Skeletal muscle tissue (tissue), 4 donors: Measurements from ENCODE around the gene C4orf51. TPM values are rescaled to one million over a fixed set of nuclear protein-coding genes. Genes with fewer than 3 reads are reported as not detected.

Experiments
- H3K27ac ChIP-seq: one replicate; pipeline ENCODE4 v1.7.0; 2013; ENCODE audit warnings: mild to moderate bottlenecking, low read depth, low read length, inconsistent platforms
- H3K27me3 ChIP-seq, 3 donors: one replicate each; pipeline ENCODE4 v1.7.0; 2013; ENCODE audit warnings: low read length in 3 of 3; ENCODE audit not compliant: control insufficient read depth in 3 of 3, insufficient read depth in 3 of 3
- H3K36me3 ChIP-seq, 3 donors: one replicate each; pipeline ENCODE4 v1.7.0; 2013; ENCODE audit warnings: low read length in 3 of 3; ENCODE audit not compliant: control insufficient read depth in 3 of 3, insufficient read depth in 3 of 3
- H3K4me1 ChIP-seq, 3 donors: one replicate each; pipeline ENCODE4 v1.7.0; 2013; ENCODE audit warnings: low read length in 3 of 3, mild to moderate bottlenecking in 3 of 3; ENCODE audit not compliant: control insufficient read depth in 3 of 3, insufficient read depth in 3 of 3
- H3K4me3 ChIP-seq, 3 donors: one replicate each; pipeline ENCODE4 v1.7.0; 2013; ENCODE audit warnings: low read length in 3 of 3
- H3K9ac ChIP-seq, 3 donors: one replicate each; pipeline ENCODE4 v1.7.0; 2013; ENCODE audit warnings: low read length in 3 of 3, mild to moderate bottlenecking in 3 of 3, moderate library complexity in 2 of 3, low read depth in 1 of 3
- H3K9me3 ChIP-seq, 3 donors: one replicate each; pipeline ENCODE4 v1.7.0; 2013; ENCODE audit warnings: low read length in 3 of 3; ENCODE audit not compliant: control insufficient read depth in 3 of 3
- total RNA-seq: library from RNA; depleted of rRNA; stranded (reverse); fragments of >200 nt; gene quantifications from one replicate; pipeline ENCODE4 v1.2.3, GENCODE V29; 2014
- donor health status: Osteomylitis.

C4orf51 gene
- total RNA-seq, 1 donor from 2014 or later = not detected

DNA sequence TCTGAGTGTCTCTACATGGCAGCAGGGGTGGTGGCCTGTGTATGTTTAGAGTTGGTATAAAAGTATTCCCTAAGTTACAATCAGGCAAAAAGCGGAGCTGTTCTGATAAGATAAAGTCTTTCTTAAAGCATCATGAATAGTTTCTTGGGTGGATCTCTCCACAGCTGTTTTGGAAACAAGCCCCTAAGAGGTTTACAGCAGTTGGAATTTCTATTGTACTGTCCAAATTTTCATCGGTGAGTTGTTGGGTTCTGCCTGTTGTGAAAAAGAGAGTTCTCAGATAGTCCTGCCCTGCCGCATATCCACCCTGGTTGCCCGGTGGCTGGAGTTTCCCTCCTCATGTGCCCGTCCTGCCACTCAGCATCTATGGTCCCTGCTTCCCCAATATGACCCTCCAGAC, 50.1 kb downstream of the C4orf51 start:
- Histone ChIP-seq H3K4me1 (peaks cover 18 to 27% (median 25%) of the 10 kb centered on the region in 3 donors), H3K9ac (no peak overlapping the region), H3K9me3 (no peaks in the 10 kb centered on the region), H3K27ac (peak overlapping the region; percentile 62), H3K36me3 (no peaks in the 10 kb centered on the region), H3K4me3 (no peak overlapping the region), H3K27me3 (no peaks in the 10 kb centered on the region)

- H3K4me1 ChIP-seq = peaks cover 27 to 37% (median 36%) of the 10 kb centered on the region in 3 donors
- no peak overlapping the region for H3K9ac ChIP-seq
- H3K27ac ChIP-seq = peak overlapping the region; percentile 62
These were observed 51.1 kb downstream of the C4orf51 start for GRCh38 chr4:145731028-145731427.

DNA sequence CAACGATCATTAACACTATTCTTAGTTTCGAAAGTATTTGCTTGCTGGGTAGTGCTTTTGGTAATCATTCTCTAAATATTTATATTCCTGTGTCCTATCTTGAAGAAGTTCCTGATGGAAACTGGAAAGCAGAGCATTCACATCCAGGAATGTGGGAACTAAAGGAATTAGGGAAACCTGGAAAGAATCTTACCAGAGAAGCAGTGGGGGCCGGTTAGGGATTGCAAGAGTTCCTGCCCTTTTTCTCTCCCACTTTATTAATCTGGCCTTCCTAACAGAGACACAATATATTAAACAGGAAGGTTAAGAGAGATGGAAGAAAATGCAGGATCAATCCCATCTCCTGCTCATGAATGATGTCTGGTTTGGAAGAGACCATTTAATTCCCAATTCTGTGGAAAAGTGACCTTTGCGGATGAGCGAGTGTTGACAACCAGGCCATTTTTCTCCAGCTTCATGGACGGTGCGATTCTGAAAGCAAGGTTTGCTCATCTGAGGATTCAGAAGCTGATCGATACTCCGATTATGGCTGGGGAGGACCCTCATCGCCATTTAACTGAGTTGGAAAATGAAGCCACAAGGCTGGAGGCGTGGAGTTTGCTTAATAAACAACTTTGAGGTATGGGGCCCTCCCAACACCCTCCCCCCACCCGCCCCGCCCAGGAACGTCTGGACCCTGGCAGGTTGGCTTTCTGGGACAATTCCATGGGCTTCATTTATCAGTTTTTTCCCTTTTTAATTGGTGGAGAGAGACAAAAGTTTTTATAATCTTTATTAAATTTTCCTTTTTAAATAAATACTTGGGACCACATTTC, 52.3 kb downstream of the C4orf51 start:
- Histone ChIP-seq H3K27me3 (no peaks in the 10 kb centered on the region), H3K36me3 (no peaks in the 10 kb centered on the region), H3K4me1 (peaks cover 37 to 49% (median 46%) of the 10 kb centered on the region in 3 donors), H3K9ac (peak overlapping the region; percentile 71 to 90 (median 87)), H3K27ac (peak overlapping the region; percentile 98), H3K9me3 (no peaks in the 10 kb centered on the region), H3K4me3 (peak overlapping the region; percentile 35 to 72 (median 49))

More at GRCh38 chr4:145731028-145731427, 51.1 kb downstream of the C4orf51 start:
- H3K36me3 ChIP-seq = no peaks in the 10 kb centered on the region
- no peaks in the 10 kb centered on the region for H3K9me3 ChIP-seq
- no peaks in the 10 kb centered on the region for H3K27me3 ChIP-seq
- no peak overlapping the region for H3K4me3 ChIP-seq

GRCh38 chr4:145732895-145733880, 53.2 kb downstream of the C4orf51 start:
- Histone ChIP-seq H3K4me3 (peak overlapping the region; percentile 38 to 74 (median 65)), H3K4me1 (peaks cover 37 to 49% (median 46%) of the 10 kb centered on the region in 3 donors), H3K36me3 (no peaks in the 10 kb centered on the region), H3K9ac (peak overlapping the region; percentile 75 to 90 (median 87)), H3K27me3 (no peaks in the 10 kb centered on the region), H3K27ac (peak overlapping the region; percentile 98), H3K9me3 (no peaks in the 10 kb centered on the region)

DNA sequence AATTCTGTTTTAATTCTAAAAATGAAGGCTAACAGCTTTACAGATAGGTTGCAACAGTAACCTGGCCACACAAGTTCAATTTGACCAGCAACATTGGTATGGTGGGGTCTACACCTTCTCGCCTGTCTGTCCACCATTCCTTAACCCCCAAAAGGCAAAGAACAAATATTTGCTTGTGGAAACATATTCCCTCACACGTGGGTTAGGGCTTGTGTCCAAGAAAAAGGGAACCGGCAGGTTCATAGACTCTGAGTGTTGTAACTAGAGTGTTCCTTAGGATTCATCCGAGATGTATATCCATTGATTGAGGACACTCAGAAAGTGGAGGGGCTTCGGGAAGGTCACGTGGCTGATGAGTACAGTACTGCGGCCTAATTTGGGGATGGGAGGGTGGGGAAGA, 54.1 kb downstream of the C4orf51 start:
- Histone ChIP-seq H3K4me1 (peaks cover 37 to 49% (median 46%) of the 10 kb centered on the region in 3 donors), H3K36me3 (no peaks in the 10 kb centered on the region), H3K9ac (peak overlapping the region in 2 of 3 donors; percentile 63 to 79), H3K27ac (peak overlapping the region; percentile 98), H3K9me3 (no peaks in the 10 kb centered on the region), H3K4me3 (peak overlapping the region; percentile 37 to 57 (median 38)), H3K27me3 (no peaks in the 10 kb centered on the region)

DNA sequence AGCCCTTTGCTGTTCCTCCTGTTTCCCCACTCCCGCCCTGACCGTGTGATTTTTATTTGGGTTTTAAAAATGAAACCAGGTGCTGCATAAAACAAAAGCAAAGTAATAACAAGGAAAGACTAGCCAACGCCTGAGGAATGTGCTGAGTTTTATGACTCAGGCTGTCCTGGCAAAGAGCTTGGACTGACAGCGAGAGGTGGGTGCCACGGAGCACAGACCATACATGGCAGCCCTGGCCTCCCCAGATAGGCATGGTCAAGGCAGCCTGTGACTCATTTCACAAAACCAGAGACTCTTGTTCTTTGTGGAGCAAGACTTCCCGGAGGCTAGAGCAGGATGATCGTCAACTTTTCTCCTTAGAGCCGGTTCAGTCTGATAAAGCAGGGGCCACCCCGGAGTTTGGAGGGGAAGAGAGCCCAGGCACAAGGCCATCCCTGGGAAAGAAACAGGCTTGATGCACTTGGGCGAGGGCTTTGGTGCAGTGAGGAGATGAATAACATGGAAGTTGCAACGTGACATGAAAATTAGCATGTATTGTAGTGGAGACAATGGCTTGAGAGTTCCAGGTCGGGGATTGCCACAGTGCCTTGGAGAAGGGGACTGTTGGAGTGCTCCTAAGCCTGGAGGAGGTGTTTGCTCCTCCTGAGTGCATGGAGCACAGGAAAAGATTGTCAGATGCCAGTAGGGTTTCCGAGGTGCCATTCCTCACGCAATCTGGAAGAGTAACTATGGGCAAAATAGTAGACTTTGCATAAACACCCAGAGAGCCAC, 54.8 kb downstream of the C4orf51 start:
- Histone ChIP-seq H3K9me3 (no peaks in the 10 kb centered on the region), H3K27me3 (no peaks in the 10 kb centered on the region), H3K4me1 (peaks cover 37 to 49% (median 46%) of the 10 kb centered on the region in 3 donors), H3K4me3 (peak overlapping the region; percentile 37 to 57 (median 38)), H3K27ac (peak overlapping the region; percentile 98), H3K36me3 (no peaks in the 10 kb centered on the region), H3K9ac (peak overlapping the region; percentile 12 to 63 (median 62))

DNA sequence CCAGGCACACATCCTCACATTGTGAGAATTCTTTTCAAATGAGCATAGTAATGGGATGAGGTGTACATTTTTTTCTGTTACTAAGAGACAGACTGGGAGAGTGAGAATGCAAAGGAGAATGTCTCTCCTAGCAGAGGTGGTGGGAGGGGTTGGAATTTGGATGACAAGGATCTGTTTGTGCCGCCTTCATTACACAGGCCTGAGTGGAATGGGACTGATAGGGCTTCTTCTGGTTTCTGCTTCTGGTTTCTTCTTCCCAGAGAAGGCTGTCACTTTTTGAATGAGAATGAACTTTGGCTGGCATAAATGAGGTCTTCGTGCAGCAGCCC, 55.4 kb downstream of the C4orf51 start:
- Histone ChIP-seq H3K36me3 (no peaks in the 10 kb centered on the region), H3K27ac (peak overlapping the region; percentile 98), H3K9me3 (no peaks in the 10 kb centered on the region), H3K4me1 (peaks cover 37 to 49% (median 46%) of the 10 kb centered on the region in 3 donors), H3K4me3 (peak overlapping the region in 2 of 3 donors; percentile 33 to 57), H3K9ac (peak overlapping the region in 2 of 3 donors; percentile 12 to 48), H3K27me3 (no peaks in the 10 kb centered on the region)

DNA sequence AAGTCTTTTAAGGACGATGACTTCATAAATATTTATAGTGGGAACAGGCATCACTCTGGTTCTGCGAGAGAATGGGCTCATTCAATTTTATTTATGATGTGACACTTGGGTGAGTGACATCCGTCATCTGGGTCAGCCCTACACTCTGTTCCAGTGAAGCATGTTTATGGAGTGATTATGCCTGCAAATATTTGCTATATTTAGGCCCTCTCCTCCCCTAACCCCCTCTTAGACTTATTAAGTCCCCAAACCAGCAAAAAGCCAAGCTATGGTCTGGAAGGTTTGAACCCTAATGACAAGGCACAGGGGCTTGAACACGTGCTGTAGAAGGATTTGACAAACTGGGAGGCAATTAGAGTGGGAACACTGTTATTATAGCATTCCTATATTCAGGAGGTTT, 55.9 kb downstream of the C4orf51 start:
- Histone ChIP-seq H3K27me3 (no peaks in the 10 kb centered on the region), H3K36me3 (no peaks in the 10 kb centered on the region), H3K4me3 (peak overlapping the region; percentile 17 to 38 (median 35)), H3K9me3 (no peaks in the 10 kb centered on the region), H3K9ac (peak overlapping the region; percentile 22 to 65 (median 60)), H3K27ac (peak overlapping the region; percentile 98), H3K4me1 (peaks cover 37 to 46% (median 44%) of the 10 kb centered on the region in 3 donors)

DNA sequence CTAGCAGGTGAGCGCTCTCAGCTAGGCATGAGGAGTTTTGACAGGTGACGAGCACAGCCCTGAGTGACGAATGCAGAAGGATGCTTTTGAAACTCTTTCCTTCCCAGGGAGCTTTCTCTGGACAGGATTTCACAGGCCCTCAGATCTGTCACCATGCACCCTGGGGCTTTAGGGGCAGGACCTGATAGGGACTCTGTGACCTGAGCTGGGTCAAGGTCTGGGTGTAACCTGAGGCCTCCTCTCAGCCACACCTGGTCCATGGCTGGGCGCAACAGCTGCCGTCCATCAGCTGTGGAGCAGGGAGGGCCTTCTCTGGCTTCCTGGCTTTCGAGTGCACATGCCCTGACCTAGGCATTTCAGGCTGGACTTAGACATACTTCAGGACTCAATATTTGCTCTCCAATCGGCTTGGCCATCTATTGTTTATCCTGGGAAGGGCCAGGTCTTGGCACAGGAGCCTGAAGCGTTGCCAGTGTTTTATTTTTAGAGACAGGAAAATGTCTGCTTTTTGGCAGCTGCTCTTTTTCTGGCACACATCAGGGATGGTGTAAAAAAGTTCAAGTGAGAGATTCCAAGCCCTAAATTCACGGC, 56.4 kb downstream of the C4orf51 start:
- no peaks in the 10 kb centered on the region for H3K27me3 ChIP-seq
- H3K27ac ChIP-seq = peak overlapping the region; percentile 98
- peak overlapping the region in 2 of 3 donors; percentile 17 to 35 for H3K4me3 ChIP-seq
- no peaks in the 10 kb centered on the region for H3K9me3 ChIP-seq
- no peaks in the 10 kb centered on the region for H3K36me3 ChIP-seq
- peak overlapping the region; percentile 22 to 65 (median 60) for H3K9ac ChIP-seq
- H3K4me1 ChIP-seq = peaks cover 35 to 41% (median 39%) of the 10 kb centered on the region in 3 donors
